Right atrium auricular region (tissue), 2 donors: ENCODE measurements around the gene ZNF300. TPM values are rescaled to one million over a fixed set of nuclear protein-coding genes. Genes with fewer than 3 reads are reported as not detected.

Experiments used
- DNase-seq: peaks from one replicate; pipeline ENCODE4 v3.0.0-alpha.2; 2019; ENCODE audit warnings: low spot score
- H3K27ac ChIP-seq, 2 donors: fragments of 200-600 bp; sonication (generic); 1 replicate in 1 of 2; 2 replicates in 1 of 2; pipeline ENCODE4 v1.5.1; 2016 to 2019
- H3K27me3 ChIP-seq, 2 donors: fragments of 200-600 bp; sonication (generic); one replicate each; pipeline versions ENCODE4 v1.5.1 to v1.6.0; 2017 to 2019
- H3K36me3 ChIP-seq: fragments of 200-600 bp; sonication (generic); one replicate; pipeline ENCODE4 v1.5.1; 2016
- H3K4me1 ChIP-seq, 2 donors: fragments of 200-600 bp; sonication (generic); one replicate each; pipeline versions ENCODE4 v1.5.1 to v1.6.0; 2017 to 2019
- H3K4me3 ChIP-seq, 2 donors: fragments of 200-600 bp; sonication (generic); 1 replicate in 1 of 2; 2 replicates in 1 of 2; pipeline ENCODE4 v1.5.1; 2017 to 2019; ENCODE audit warnings: mild to moderate bottlenecking in 1 of 2, moderate library complexity in 1 of 2
- H3K9me3 ChIP-seq, 2 donors: fragments of 200-600 bp; sonication (generic); one replicate each; pipeline ENCODE4 v1.5.1; 2019
- total RNA-seq, 2 donors: library from RNA; depleted of rRNA; stranded (reverse); fragments of >200 nt; gene quantifications; one replicate each; pipeline ENCODE4 v1.1.0, GENCODE V29; 2016
- TF ChIP-seq, protein P1 (sequence below), 2 donors: fragments of 200-600 bp; sonication (generic); IDR thresholded peaks; one replicate each; pipeline ENCODE4 v1.5.1; 2019; ENCODE audit warnings: antibody characterized with exemption in 2 of 2

Gene ZNF300
- 1 to 10 TPM in 1 of 2 donors, under 1 TPM in 1; 0.74 to 1.6 TPM for total RNA-seq

DNA sequence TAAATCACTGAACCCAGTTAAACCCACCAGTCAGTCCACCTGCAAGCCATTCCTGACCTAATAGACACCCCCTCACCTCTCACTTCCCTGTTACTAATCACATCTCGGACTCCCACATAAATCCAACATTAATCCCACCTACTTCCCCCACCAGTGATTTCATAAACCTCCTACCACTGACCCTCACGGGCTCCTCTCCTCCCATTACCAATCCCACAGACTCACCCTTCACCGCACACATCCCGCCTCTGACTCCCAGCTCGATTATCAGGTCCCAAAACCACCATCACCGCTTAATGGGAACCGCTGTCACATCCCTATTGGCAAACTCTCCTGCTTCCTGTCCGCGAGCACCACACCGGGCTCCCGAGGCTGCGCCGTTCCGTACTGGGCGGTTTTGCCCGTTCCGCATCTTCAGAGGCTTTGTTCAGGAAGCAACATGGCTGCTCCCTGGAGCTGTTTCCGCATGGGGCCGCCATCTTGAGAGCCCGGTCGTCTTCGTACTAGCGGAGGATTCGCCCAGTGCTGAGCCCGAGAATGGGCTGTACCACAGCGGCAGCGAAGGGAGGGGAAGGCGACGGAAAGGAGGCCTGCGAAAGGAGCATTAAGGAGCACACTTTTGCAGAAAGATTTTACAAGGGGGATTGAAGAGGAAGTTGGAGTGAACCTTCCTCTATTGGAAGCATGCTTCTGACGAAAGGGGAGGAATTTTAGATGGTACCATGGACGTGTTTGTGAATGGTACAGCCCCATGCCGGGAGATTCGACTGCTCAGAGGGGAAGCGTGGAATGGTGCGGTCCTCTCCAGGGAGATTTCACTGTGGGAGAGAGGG, at the start of gene ZNF300:
TSS of gene ZNF300 (minus strand) at position 502 of the 833 bp plus-strand sequence. CDS start 1,825 bp downstream, outside the sequence.
- Histone ChIP-seq H3K4me1 (no peaks in the 10 kb centered on the region), H3K36me3 (peaks cover 5% of the 10 kb centered on the region), H3K9me3 (peaks cover 0 to 80% of the 10 kb centered on the region in 2 donors), H3K27me3 (no peaks in the 10 kb centered on the region), H3K4me3 (peak within 1 kb of the TSS; percentile 37 to 52), H3K27ac (peak within 1 kb of the TSS in 1 of 2 donors; percentile 54)
- TF ChIP-seq, protein P1, sequence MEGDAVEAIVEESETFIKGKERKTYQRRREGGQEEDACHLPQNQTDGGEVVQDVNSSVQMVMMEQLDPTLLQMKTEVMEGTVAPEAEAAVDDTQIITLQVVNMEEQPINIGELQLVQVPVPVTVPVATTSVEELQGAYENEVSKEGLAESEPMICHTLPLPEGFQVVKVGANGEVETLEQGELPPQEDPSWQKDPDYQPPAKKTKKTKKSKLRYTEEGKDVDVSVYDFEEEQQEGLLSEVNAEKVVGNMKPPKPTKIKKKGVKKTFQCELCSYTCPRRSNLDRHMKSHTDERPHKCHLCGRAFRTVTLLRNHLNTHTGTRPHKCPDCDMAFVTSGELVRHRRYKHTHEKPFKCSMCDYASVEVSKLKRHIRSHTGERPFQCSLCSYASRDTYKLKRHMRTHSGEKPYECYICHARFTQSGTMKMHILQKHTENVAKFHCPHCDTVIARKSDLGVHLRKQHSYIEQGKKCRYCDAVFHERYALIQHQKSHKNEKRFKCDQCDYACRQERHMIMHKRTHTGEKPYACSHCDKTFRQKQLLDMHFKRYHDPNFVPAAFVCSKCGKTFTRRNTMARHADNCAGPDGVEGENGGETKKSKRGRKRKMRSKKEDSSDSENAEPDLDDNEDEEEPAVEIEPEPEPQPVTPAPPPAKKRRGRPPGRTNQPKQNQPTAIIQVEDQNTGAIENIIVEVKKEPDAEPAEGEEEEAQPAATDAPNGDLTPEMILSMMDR (IDR thresholded peaks at IDR 0.05): no peak
- peak; percentile 83 for DNase-seq

- no peak overlapping the region for H3K27ac ChIP-seq
- peaks cover 4% of the 10 kb centered on the region for H3K36me3 ChIP-seq
- H3K4me1 ChIP-seq: no peaks in the 10 kb centered on the region
- peaks cover 15 to 94% of the 10 kb centered on the region in 2 donors for H3K9me3 ChIP-seq
- TF ChIP-seq, protein P1 (IDR thresholded peaks at IDR 0.05): no peak
- H3K4me3 ChIP-seq: no peak overlapping the region
- DNase-seq: no peak
- H3K27me3 ChIP-seq: no peaks in the 10 kb centered on the region
Observed at GRCh38 chr5:150948539-150948938, 43.8 kb upstream of the ZNF300 start.

DNA sequence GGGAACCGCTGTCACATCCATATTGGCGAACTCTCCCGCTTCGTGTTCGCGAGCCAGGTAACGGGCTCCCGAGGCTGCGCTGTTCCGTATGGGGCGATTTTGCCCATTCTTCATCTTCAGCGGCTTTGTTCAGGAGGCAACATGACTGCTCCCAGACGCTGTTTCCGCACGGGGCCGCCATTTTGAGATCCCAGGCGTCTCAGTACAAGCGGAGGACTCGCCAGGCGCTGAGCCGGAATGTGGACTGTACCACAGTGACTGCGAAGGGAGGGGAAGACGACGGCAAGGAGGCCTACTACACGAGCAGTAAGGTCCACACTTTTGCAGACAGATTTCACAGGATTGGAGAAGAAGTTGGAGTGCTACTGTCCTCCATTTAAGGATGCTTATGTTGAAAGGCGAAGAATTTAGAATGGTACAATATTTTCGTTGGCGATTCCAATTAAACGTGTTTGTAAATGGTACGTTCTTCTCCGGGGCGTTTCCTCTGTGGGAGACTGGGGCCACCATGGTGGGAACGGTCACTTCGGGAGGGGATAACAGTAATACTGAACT, 41.6 kb upstream of the ZNF300 start:
- peak overlapping the region; percentile 62 to 69 for H3K4me3 ChIP-seq
- peak; percentile 82 for DNase-seq
- no peaks in the 10 kb centered on the region for H3K4me1 ChIP-seq
- peak overlapping the region; percentile 82 to 89 for H3K27ac ChIP-seq
- peaks cover 18 to 94% of the 10 kb centered on the region in 2 donors for H3K9me3 ChIP-seq
- no peaks in the 10 kb centered on the region for H3K27me3 ChIP-seq
- TF ChIP-seq, protein P1 (IDR thresholded peaks at IDR 0.05): no peak
- peaks cover 16% of the 10 kb centered on the region for H3K36me3 ChIP-seq

DNA sequence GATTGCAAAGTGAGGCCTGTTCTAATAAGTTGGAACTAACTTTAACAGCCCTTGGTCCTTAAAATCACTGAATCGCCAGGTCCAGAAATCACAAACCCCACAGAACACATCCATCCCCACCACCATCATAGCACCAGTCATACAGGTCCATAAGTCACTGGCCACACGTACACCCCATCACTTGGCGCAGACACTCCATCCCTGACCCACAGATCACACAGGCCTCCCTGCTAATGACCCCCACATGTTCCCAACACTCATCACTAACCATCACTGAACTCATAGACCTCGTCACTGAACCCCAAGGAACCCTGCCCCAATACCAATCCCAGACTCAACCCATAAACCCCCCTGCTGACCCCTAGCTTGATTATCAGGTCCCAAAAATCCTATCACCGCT, 41.2 kb upstream of the ZNF300 start:
- no peak for DNase-seq
- TF ChIP-seq, protein P1 (IDR thresholded peaks at IDR 0.05): no peak
- Histone ChIP-seq H3K27me3 (no peaks in the 10 kb centered on the region), H3K4me1 (no peaks in the 10 kb centered on the region), H3K36me3 (peaks cover 21% of the 10 kb centered on the region), H3K27ac (peak overlapping the region; percentile 82 to 89), H3K9me3 (peaks cover 19 to 94% of the 10 kb centered on the region in 2 donors), H3K4me3 (peak overlapping the region; percentile 62 to 69)

DNA sequence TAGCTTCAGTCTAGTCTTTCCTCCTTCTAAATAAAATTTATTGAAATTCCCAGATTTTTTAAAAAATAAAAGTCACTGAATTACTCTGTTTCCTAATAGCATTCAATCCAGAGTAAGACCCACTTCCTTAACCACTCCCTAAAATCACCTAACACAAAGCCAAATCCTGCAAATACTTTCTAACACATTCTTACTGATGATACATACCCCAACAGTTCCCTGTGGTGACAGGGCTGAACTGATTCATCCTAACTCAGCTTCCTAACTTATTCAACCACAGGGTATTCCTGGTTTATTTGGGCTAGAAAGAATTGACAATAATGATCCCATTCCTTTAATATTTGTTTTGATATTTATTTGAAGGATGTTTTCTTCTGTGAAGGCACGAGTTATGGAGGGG, 40.7 kb upstream of the ZNF300 start:
- Histone ChIP-seq H3K27ac (peak overlapping the region; percentile 82 to 89), H3K4me1 (no peaks in the 10 kb centered on the region), H3K36me3 (peaks cover 25% of the 10 kb centered on the region), H3K27me3 (no peaks in the 10 kb centered on the region), H3K9me3 (peaks cover 21 to 94% of the 10 kb centered on the region in 2 donors), H3K4me3 (peak overlapping the region; percentile 62 to 69)
- TF ChIP-seq, protein P1 (IDR thresholded peaks at IDR 0.05): no peak
- DNase-seq: no peak
